Hematopoietic multipotent progenitor cell treated with erythropoietin and hydrocortisone succinate and interleukin-3 and kit ligand, for 17 days (in vitro differentiated cells): Measurements from ENCODE around the gene CEP72.
"Not testable (repeated sequence)": the region's sequence is repeated elsewhere in the genome, so short reads cannot be mapped to it uniquely, and the experiment has no call there.

ENCODE experiments used
- DNase-seq: peaks from one replicate; pipeline ENCODE4 v3.0.0-alpha.2; 2015; ENCODE audit warnings: low spot score

CEP72 gene

DNA sequence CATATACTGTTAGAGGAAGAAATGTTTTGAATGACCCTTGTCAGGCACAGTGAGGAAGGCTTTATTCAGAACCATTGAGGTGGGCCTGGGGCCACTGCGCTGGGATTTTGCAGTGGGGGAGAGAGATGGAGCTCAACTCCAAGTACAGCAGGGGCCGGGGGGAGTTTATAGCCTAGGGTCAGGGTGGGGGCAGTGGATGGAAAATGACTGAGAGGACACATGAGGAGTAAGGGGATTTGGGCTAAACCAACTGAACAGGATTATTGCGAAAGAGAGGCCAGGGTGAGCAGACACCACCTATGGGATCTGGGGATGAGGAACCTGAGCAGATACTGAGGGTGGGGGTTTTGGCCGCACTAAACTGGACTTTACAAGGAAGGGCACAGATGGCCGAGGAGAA lies 6.3 kb downstream of the CEP72 start:
- DNase-seq: no peak

DNA sequence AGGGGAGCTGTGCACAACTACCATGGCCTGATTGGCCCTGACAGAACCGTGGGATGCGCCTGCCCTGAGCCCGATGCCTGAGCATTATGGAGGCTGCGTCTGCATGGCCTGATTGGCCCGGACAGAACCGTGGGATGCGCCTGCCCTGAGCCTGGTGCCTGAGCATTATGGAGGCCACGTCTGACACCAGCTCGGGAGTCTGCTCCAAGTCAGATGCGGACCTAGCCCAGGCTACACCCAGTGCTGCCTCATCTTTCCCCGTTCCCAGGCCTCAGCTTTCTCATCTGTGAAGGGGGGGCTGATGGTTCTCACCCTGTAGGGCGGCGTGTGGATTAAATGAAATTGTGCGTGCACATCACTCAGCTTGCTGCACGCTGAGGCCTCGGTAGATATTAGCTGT lies 7.3 kb downstream of the CEP72 start:
- DNase-seq: no peak

DNA sequence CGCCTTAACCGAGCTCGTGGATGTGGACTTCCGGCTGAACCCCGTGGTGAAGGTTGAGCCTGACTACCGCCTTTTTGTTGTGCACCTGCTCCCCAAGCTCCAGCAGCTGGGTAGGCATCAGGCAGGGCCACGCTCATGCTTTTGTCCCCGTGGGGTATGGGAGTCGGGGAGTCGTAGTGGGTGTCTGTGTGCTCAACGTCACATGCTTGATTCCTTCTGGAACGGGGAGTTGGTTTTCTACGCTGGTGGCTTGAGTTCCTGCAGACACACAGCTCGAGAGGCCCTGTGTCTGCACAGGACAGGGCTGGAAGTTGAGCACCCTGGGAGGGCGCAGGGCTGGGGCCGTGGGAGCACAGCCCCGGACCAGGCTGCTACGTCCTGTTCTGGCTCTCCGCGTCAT lies 8.0 kb downstream of the CEP72 start:
- no peak for DNase-seq

DNA sequence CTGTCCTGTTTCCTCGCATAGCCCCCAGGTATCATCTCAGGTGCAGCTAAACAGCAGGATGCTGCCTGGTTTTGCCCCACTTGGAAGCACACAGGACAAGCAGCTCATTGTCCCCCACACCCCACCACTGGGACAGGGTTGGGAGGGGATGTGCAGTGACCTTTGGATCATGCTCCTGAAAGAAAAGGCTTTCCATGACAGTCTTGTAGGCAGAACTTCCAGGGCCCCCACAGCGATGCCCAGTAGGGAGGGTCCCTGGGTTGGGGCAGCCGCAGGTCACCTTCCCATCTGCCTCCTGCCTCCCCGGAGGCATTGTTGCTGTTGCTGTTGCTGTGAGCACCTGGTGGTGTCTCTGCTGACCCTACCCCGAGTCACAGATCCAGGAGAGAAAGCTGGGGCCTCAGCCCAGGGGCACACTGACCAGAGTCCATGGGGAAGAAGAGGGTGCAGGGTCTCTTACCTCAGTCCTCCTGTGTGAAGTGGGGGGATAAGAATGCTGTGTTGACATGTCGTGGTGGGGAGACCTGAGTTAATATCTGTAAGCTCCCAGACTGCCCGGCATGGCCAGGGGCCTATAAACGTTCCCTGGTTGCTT lies 8.5 kb downstream of the CEP72 start:
- no peak for DNase-seq

DNA sequence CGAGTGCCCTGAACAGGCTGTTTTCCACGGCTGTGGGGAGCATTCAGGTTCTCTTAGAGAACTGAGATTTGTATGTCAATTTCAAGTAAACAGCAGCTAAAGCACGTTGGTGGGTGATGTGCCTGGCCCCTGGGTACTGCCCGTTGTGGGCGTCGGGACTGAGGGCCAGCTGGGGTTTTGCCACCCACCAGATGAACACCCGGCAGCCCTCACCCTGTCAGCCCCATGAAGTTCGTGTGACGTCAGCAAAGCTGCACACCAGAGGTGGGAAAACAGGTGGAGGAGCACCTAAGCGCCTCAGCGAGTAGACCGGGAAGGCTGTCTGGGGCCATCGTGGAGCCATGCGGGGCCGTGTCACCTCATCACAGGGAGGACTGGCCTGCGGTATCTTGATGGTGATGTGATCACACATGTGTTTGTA lies 9.2 kb downstream of the CEP72 start:
- no peak for DNase-seq

DNA sequence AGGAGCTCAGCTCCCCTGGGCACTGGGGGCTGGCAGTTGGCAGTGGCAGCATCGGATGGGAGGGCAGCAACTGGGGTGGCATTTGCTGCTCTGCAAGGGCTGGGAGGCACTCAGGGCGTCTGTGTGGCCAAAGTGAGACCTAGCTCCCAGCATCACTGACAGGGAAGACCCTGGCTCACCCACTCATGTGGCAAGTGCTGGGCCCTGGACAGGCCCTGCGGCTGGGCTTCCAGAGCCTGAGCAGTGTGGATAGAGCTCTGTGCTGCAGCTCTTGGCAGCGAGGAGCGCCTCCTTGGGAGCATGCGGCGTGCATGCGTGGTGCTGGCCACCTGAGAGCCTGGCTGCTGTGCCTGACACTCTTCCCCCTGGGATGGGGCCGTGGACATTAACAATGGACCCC lies 10.2 kb downstream of the CEP72 start:
- no peak for DNase-seq

DNA sequence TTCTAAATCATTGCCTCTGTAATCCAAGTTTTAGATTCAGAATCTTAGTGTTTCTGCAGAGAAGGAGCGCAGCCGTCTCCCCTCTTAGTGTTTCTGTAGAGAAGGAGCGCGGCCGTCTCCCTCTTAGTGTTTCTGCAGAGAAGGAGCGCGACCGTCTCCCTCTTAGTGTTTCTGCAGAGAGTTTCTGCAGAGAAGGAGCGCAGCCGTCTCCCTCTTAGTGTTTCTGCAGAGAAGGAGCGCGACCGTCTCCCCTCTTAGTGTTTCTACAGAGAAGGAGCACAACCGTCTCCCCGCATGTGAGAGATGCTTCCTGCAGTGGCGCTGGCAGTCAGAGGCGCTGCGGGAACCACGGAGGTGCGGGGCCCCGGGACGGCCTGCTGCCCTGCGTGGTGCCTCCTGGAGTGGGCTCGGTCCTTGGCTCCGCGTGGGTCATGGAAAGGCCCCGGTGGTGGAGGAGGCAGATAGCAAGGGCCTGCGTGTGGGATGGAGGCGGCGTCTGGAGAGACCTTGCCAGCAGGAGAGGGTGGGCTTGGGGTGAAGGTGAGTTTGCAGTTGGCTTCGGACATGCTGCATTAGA lies 10.9 kb downstream of the CEP72 start:
- DNase-seq: no peak

DNA sequence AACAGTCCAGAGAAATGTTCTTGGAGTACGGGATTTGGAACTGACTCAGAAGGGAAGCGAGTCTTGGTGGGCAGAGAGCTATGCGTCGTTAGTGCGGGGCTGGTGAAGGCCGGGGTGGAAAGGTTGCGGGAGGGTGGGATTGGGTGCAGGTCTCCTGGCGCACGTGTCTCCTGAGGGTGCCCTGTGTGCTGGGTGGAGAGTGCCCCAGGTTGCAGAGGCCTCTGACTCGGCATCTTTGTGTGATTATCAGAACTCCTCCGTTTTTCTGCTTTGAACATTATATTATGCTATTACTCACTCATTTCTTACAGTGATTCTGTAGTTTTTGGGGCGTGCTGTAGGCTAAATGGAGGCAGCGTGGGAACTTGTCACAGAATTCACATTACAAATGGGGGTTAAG lies 11.4 kb downstream of the CEP72 start:
- no peak for DNase-seq

DNA sequence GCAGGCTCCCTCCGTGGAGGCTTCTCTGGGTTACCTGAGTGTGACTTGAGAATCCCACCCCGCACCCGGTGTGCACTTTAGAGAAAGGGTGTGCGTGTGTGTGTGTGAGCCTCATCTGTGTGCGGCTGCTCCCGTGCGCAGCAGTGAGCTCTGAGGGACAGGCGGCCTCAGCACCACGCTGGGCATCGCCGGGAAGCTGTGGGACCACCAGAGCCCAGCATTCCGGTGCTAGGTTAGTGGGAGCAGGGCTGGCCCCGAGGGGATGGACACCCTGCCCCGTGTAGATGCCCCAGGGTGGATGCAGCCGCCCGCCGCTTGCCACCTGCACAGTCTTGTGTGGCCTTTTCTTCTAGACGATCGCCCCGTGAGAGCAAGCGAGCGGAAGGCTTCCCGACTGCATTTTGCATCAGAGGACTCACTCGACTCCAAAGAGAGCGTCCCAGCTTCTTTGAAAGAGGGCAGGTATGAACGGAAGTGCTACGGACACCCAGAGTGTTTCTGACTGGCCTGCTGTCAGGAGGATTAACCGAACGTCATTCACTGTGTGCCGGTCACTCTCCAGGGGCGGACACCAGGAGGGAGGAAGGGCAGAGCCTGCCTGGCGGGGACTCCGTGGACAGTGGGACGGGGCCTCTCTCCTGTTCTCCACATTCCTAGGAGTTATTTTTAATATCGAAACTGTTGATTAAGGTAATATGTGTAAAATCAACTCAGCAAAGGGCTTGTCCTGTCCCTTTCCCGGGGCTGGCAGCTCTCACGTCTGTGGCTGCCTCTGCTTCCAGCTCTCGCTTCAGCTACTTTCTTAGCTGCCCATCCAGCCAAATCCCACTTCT lies 12.2 kb downstream of the CEP72 start:
- no peak for DNase-seq

DNA sequence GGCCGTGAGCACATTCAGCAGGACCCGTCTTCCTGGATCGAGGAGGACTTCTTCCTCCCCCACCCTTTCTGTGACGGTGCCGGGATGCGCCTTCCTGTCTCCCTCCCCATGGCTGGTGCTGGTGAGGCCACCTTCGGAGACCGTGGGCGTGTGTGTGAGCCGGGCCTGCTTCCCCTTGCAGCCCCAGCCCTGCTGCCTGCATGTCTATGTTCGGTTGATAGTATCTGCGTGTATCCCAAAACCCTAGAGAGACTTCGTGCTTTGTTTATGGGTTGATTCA lies 12.8 kb downstream of the CEP72 start:
- no peak for DNase-seq

DNA sequence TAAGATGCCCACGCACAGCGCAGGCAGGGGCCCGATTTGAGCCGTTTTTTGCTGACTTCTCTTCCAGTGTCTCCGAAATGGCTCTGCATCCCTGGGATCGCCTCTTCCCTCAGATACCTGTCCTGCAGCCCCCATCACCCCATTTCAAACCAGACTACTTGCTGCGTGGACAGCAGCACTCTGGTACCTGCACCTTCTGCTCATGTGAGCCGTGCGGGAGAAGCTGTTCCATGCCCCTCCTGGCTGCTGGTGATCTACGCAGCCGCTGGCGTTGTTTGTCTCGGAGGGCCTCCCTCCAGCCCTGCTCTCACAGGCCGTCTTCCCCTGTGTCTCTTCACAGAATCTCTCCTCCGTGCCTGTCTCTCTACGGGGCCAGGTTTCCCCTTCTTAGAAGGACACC lies 13.4 kb downstream of the CEP72 start:
- DNase-seq: no peak

DNA sequence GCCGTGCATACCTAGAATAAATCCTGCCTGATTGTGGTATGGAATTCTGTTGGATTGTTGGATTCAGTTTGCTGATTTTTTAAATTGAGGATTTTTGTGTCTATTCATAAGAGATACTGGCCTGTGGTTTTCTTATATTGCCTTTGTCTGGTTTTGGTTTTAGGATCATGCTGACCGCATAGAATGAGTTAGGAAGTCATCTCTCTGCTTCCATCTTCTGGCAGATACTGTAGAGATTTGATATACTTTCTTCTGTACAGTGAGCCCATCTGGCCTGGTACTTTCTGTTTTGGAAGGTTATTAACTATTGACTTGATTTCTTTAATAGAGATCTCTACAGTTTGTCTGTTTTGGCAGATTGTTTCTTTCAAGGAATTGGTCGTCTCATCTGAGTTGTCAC lies 14.7 kb downstream of the CEP72 start:
- DNase-seq: no peak

DNA sequence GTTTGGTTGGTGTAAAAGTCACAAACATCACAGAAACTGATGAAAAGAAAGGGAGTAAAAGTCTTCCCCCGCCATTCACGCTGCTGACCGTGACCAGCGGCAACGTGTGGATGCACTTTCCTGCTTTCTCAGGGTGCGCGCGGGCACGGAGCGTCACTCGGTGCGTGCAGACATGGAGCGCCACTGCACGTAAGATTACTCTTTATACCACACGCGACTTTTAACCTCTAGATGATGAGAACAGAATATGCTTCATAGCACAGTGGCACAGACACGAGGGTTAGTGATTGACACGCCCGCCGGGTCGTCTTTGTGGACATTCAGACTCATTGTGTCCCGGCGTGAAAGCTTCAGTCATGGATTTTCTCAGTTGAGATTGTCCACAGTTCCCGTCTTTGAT lies 15.7 kb downstream of the CEP72 start:
- DNase-seq: no peak

DNA sequence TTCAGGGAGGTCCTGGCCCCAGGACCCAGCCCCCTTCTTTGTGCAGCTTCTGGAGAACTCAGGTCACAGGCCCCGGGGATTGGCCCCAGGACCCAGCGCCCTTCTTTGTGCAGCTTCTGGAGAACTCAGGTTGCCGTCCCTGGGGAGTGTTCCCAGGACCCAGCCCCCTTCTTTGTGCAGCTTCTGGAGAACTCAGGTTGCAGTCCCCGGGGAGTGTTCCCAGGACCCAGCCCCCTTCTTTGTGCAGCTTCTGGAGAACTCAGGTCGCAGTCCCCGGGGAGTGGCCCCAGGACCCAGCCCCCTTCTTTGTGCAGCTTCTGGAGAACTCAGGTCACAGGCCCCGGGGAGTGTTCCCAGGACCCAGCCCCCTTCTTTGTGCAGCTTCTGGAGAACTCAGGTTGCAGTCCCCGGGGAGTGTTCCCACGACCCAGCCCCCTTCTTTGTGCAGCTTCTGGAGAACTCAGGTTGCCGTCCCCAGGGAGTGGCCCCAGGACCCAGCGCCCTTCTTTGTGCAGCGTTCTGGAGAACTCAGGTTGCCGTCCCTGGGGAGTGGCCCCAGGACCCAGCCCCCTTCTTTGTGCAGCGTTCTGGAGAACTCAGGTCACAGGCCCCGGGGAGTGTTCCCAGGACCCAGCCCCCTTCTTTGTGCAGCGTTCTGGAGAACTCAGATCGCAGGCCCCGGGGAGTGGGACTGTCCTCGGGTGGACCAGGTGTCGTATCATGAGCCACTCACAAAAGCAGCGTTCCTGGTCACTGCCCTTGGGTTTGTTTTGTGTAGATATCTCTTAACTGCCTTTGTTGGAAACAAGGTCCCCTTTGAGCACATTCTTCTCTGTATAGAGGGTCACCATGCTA lies 16.4 kb downstream of the CEP72 start:
- not testable (repeated sequence) for DNase-seq

DNA sequence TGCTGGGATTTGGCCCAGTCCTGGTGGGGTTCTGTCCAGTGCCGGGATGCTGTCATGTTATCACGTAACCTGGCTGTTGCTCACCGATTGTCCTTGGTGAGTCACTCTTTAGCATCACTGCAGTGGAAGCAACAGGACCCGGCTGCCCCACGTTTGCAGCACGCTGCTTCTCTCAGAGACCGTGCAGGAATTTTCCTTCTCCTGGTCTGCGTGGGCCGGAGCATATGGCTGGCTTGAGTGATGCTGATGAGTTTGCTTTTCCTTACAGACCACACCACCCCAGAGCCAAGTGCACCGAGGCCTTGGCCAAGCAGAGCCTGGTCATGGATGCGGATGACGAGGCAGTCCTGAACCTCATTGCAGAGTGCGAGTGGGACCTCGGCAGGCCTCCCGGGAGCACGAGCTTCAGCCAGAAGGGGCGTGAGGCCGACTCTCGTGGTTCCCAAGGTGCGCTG lies 21.4 kb downstream of the CEP72 start:
- no peak for DNase-seq

DNA sequence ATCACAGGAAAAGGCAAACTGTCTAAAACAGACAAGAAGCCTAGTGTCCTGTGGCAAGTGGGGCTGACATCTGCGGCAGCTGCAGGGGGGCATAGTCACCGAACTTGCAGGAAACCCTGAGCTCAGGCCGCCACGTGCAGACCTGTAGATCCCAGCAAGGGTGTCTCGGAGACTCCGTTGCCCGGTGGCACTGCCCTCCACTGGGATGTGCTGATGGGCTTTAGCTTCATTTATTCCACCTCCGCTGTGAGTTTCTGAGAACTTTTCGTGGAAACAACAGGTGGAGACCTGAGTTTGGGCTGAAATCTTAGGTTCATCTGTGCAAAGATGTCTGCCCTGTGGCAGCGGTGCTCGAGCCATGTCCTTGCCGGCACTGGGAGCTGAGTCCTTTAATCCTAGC lies 22.1 kb downstream of the CEP72 start:
- no peak for DNase-seq

DNA sequence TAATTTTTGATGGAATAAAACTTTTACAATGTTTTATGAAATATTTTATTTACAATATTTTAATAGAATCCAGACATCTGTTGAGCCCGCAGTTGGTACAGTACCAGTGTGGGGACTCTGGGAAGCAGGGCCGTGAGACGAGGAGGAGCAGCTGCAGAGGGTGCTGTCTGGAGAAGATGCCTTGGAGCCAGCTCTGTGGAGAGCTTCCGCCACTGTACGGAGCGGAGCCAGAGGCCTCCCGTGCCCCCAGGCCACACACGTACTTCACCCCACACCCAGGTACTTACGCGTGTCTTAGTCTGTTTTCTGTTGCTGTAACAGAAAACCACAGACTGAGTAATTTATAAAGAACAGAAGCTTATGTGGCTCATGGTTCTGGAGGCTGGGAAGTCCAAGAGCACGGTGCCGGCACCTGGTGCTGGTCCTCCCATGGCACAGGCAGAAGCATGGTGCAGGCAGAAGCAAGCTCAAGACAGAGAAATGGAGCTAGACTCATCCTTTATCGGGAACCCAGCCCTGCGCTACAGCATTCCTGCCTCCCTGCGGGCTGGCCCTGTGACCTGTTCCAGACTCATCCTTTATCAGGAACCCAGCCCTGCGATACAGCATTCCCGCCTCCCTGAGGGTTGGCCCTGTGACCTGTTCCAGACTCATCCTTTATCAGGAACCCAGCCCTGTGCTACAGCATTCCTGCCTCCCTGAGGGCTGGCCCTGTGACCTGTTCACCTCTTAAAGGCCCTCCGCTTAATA lies 23.3 kb downstream of the CEP72 start:
- no peak for DNase-seq

DNA sequence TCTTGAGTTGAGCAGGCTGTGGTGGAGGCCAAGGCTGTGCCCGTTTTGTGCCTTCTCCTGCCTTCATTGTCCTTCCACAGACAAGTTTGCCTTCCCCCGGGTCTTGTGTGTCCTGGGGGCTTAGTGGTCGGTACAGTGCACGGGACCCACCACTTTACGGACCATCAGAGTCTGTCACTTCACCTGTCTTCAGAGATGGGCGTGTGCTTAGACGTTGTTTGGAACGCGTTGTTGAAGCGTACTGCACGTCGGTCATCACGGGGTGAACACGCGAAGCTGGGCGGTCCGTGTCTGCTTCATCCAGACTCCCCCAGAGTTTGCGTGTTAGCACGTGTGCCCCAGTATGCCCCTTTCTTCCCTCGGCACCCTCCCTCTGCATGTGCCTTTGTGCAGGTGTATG lies 24.8 kb downstream of the CEP72 start:
- DNase-seq: no peak

DNA sequence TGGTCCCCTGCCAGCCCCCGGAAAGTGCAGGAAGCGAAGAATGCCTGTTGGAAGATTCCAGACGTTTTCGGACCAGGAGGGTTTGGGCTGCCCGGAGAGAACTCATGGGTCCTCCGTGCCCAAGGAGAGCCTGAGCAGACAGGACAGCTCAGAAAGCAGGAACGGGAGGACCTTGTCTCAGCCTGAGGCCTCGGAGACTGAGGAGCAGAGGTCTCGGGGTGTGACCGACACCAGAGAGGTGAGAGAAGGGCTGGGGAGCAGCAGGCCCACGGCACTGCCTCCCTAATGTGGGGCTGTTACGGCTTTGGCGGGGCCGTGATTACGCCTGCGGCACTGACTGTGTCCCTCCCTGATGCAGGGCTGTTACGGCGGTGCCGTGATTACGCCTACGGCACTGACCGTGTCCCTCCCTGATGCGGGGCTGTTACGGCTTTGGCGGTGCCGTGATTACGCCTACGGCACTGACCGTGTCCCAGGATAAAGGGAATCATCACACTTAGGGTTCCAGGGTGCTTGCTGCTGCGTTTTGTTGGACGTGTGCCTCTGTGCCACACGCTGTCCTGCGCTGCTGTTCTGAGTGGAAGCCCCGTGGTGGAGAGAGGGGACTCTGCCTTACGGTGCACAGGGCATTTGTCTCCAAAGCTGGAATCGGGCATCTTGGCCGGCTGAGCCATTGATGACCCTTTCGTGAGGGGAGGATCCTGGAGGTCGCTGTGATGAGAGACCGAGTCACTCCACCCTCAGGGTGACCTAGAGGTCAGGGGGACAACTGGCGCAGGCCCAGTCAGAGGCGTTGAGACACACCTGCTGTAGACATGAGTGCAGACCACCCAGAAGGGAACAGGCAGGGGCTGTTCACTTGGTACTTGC lies 25.7 kb downstream of the CEP72 start:
- DNase-seq: no peak

DNA sequence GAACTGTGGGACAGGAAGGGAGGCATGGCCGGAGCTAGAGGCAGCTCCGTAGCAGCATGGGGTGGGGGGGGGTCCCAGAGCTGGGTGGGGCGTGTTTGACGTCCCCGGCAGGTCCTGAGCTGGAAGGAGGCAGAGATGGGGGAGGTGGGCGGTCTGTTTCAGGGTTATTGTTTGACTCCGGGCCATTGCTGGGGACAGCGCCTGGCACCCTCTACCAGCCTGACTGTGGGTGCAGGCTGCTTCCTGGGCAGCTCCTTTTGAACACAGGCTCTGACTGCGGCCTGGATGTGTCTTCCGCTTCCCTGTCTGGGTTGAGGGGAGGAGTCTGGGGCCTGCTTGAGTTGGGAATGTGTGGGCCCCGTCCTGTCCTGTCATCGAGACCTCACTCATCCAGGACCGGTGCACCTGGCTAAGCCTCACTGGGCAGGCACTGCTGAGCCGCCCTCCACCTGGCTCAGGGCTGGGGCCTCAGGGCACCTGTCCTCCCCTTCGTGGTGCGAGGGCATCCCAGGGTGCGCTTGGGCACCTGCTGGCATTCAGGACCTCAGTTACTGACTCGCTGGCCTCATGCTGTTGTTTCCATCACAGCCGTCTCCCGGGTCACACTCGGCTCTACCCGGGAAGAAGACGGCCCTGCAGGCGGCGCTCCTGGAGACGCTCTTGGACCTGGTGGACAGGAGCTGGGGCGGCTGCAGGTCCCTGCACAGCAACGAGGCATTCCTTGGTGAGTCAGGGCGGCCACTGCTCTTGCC lies 26.5 kb downstream of the CEP72 start:
- DNase-seq: no peak

DNA sequence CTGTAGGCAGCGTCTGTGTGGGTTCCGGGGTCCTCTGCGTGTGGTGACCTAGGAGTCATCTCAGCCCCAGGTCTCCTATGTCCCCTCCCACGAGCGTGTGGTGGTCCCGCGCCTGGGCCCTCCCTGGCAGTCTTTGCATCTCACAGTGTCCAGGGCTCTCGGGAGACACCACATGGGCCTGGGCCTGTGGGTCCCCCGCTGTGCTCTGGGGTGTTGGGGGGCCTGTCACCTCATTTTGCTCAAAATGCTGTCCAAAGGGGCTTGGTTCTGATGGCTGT lies 27.1 kb downstream of the CEP72 start:
- DNase-seq: no peak
